Liver (tissue), 9 donors: ENCODE results near the gene TMEM63A. TPM values are rescaled to one million over a fixed set of nuclear protein-coding genes. Genes with fewer than 3 reads are reported as not detected.

Experiments used
- DNase-seq: peaks from one replicate; pipeline ENCODE4 v3.0.0-alpha.2; 2017; ENCODE audit warnings: low spot score
- H3K27ac ChIP-seq, 2 donors: one replicate each; pipeline ENCODE4 v1.7.0; 2013; ENCODE audit warnings: inconsistent platforms in 2 of 2, low read length in 2 of 2, control low read depth in 1 of 2, low read depth in 1 of 2, mild to moderate bottlenecking in 1 of 2
- H3K27me3 ChIP-seq, 4 donors: one replicate each; pipeline versions ENCODE4 v1.6.1 to v1.7.0; 2013; ENCODE audit warnings: low read length in 3 of 4, inconsistent platforms in 1 of 4, mild to moderate bottlenecking in 1 of 4, moderate library complexity in 1 of 4; ENCODE audit not compliant: control insufficient read depth in 4 of 4, insufficient read depth in 4 of 4
- H3K36me3 ChIP-seq, 4 donors: one replicate each; pipeline versions ENCODE4 v1.6.1 to v1.7.0; 2013; ENCODE audit warnings: low read length in 3 of 4, mild to moderate bottlenecking in 3 of 4, low read depth in 1 of 4, moderate library complexity in 1 of 4; ENCODE audit not compliant: control insufficient read depth in 4 of 4, insufficient read depth in 3 of 4
- H3K4me1 ChIP-seq, 4 donors: one replicate each; pipeline versions ENCODE4 v1.6.1 to v1.7.0; 2013; ENCODE audit warnings: low read length in 3 of 4, mild to moderate bottlenecking in 3 of 4, moderate library complexity in 1 of 4; ENCODE audit not compliant: control insufficient read depth in 4 of 4, insufficient read depth in 4 of 4
- H3K4me3 ChIP-seq, 3 donors: one replicate each; pipeline versions ENCODE4 v1.6.1 to v1.7.0; 2013; ENCODE audit warnings: low read length in 3 of 3, control low read depth in 1 of 3, low read depth in 1 of 3, mild to moderate bottlenecking in 1 of 3
- H3K9ac ChIP-seq, 2 donors: one replicate each; pipeline ENCODE4 v1.7.0; 2013; ENCODE audit warnings: low read length in 2 of 2, mild to moderate bottlenecking in 2 of 2, moderate library complexity in 2 of 2, control low read depth in 1 of 2, low read depth in 1 of 2
- H3K9me3 ChIP-seq, 4 donors: one replicate each; pipeline versions ENCODE4 v1.6.1 to v1.7.0; 2013; ENCODE audit warnings: low read length in 3 of 4; ENCODE audit not compliant: control insufficient read depth in 4 of 4
- EGR1 ChIP-seq, 2 donors: IDR thresholded peaks; 2 replicates each; pipeline ENCODE4 v1.6.1; 2016 to 2018; ENCODE audit warnings: antibody characterized with exemption in 2 of 2, low read depth in 2 of 2
- FOXA1 ChIP-seq: IDR thresholded peaks from 2 replicates; pipeline ENCODE4 v1.6.1; 2016; ENCODE audit warnings: antibody characterized with exemption
- FOXA2 ChIP-seq: IDR thresholded peaks from 2 replicates; pipeline ENCODE4 v1.6.1; 2016; ENCODE audit warnings: antibody characterized with exemption
- GABPA ChIP-seq, 2 donors: IDR thresholded peaks in 1 of 2; conservative IDR thresholded peaks in 1 of 2; 2 replicates each; pipeline ENCODE4 v1.6.1; 2016; ENCODE audit warnings: antibody characterized with exemption in 2 of 2, mild to moderate bottlenecking in 1 of 2, moderate library complexity in 1 of 2
- HNF4A ChIP-seq, 2 donors: conservative IDR thresholded peaks; 2 replicates each; pipeline ENCODE4 v1.6.1; 2016; ENCODE audit warnings: antibody characterized with exemption in 2 of 2, mild to moderate bottlenecking in 2 of 2
- HNF4G ChIP-seq: IDR thresholded peaks from 2 replicates; pipeline ENCODE4 v1.6.1; 2016; ENCODE audit warnings: antibody characterized with exemption
- JUND ChIP-seq, 2 donors: IDR thresholded peaks; 2 replicates each; pipeline ENCODE4 v1.6.1; 2016; ENCODE audit warnings: antibody characterized with exemption in 2 of 2
- MAX ChIP-seq: IDR thresholded peaks from 2 replicates; pipeline ENCODE4 v1.6.1; 2016; ENCODE audit warnings: antibody characterized with exemption
- NR2F2 ChIP-seq: IDR thresholded peaks from 2 replicates; pipeline ENCODE4 v1.6.1; 2016; ENCODE audit warnings: antibody characterized with exemption
- RAD21 ChIP-seq, 2 donors: IDR thresholded peaks; 2 replicates each; pipeline ENCODE4 v1.6.1; 2016; ENCODE audit warnings: antibody characterized with exemption in 2 of 2, mild to moderate bottlenecking in 2 of 2
- REST ChIP-seq: IDR thresholded peaks from 2 replicates; pipeline ENCODE4 v1.6.1; 2016; ENCODE audit warnings: antibody characterized with exemption, mild to moderate bottlenecking
- RXRA ChIP-seq, 2 donors: IDR thresholded peaks; 2 replicates each; pipeline ENCODE4 v1.6.1; 2017 to 2018; ENCODE audit warnings: antibody characterized with exemption in 2 of 2, mild to moderate bottlenecking in 1 of 2
- SP1 ChIP-seq: IDR thresholded peaks from 2 replicates; pipeline ENCODE4 v1.6.1; 2018; ENCODE audit warnings: antibody characterized with exemption, mild to moderate bottlenecking
- TAF1 ChIP-seq: conservative IDR thresholded peaks from 2 replicates; pipeline ENCODE4 v1.6.1; 2016; ENCODE audit warnings: antibody characterized with exemption, mild to moderate bottlenecking
- YY1 ChIP-seq: IDR thresholded peaks from 2 replicates; pipeline ENCODE4 v1.6.1; 2016; ENCODE audit warnings: antibody characterized with exemption, mild to moderate bottlenecking
- ZBTB33 ChIP-seq: IDR thresholded peaks from 2 replicates; pipeline ENCODE4 v1.6.1; 2016; ENCODE audit warnings: antibody characterized with exemption
- WGBS: extraction: QIAGEN DNeasy Blood & Tissue Kit; methylation state at CpG from one replicate; pipeline ENCODE4 v1.1.7; 2013; 5-methylcytosine and 5-hydroxymethylcytosine counted together
- polyA plus RNA-seq, 2 donors: library from polyadenylated mRNA; stranded (reverse) in 1 of 2; unstranded in 1 of 2; fragments of 200-250 nt in 1 of 2; fragments of >200 nt in 1 of 2; fragmentation: Nextera tagmentation in 1 of 2; extraction: Ambion mirVana in 1 of 2; gene quantifications; one replicate each; pipeline versions ENCODE4 v1.2.1 to v1.2.3, GENCODE V29; 2013 to 2015
- total RNA-seq, 2 donors: library from RNA; depleted of rRNA; stranded (reverse); fragments of >200 nt; gene quantifications; one replicate each; pipeline ENCODE4 v1.2.3, GENCODE V29; 2014
- TF ChIP-seq, protein P1 (sequence below): fragments of 150-350 bp; IDR thresholded peaks from 2 replicates; pipeline ENCODE4 v1.5.1; 2017; ENCODE audit warnings: improper control_type of control experiment, low read depth, low read length; ENCODE audit not compliant: missing input control
- TF ChIP-seq, protein P2 (sequence below): IDR thresholded peaks from 2 replicates; pipeline ENCODE4 v1.6.1; 2016; ENCODE audit warnings: antibody characterized with exemption
- donor health status: healthy.
- donor health status: healthy.
- donor health status: healthy.
- donor health status: healthy.
- donor health status: healthy.

TMEM63A gene
- total and polyA plus RNA-seq, 4 donors: 9.6 to 54.0 (median 11.6) TPM

GRCh38 chr1:225899044-225899925, 17.1 kb upstream of the TMEM63A start:
- H3K9ac ChIP-seq: no peak overlapping the region
- peaks cover 2 to 10% (median 6%) of the 10 kb centered on the region in 4 donors for H3K4me1 ChIP-seq
- no peaks in the 10 kb centered on the region for H3K36me3 ChIP-seq
- 74% methylated on average over 4 of the region's 4 CpGs for WGBS
- no peak for DNase-seq
- no peak overlapping the region for H3K4me3 ChIP-seq
- no peak overlapping the region for H3K27ac ChIP-seq
- no peaks in the 10 kb centered on the region for H3K9me3 ChIP-seq
- TF ChIP-seq GABPA (IDR thresholded peaks at IDR 0.05 in 1 of 2, conservative IDR thresholded peaks at IDR 0.05 in 1 of 2) (no peak), ZBTB33 (no peak), NR2F2 (peak; percentile 15), YY1 (no peak), SP1 (no peak), HNF4G (no peak)
- no peaks in the 10 kb centered on the region for H3K27me3 ChIP-seq

- Histone ChIP-seq H3K9ac (no peak overlapping the region), H3K4me1 (peaks cover 2 to 10% (median 6%) of the 10 kb centered on the region in 4 donors), H3K27me3 (no peaks in the 10 kb centered on the region), H3K4me3 (no peak overlapping the region), H3K36me3 (no peaks in the 10 kb centered on the region), H3K27ac (peak overlapping the region; percentile 19 to 72), H3K9me3 (no peaks in the 10 kb centered on the region)
- TF ChIP-seq RAD21 (IDR thresholded peaks at IDR 0.05) (no peak), TAF1 (no peak), FOXA2 (no peak), GABPA (IDR thresholded peaks at IDR 0.05 in 1 of 2, conservative IDR thresholded peaks at IDR 0.05 in 1 of 2) (no peak), ZBTB33 (no peak), HNF4A (conservative IDR thresholded peaks at IDR 0.05) (no peak), MAX (no peak), FOXA1 (no peak), JUND (IDR thresholded peaks at IDR 0.05) (no peak), REST (no peak), HNF4G (no peak), NR2F2 (no peak), YY1 (no peak), RXRA (IDR thresholded peaks at IDR 0.05) (no peak), SP1 (no peak), EGR1 (IDR thresholded peaks at IDR 0.05; ENCODE audit: low read depth in 2 of 2) (no peak)
- TF ChIP-seq, protein P1, sequence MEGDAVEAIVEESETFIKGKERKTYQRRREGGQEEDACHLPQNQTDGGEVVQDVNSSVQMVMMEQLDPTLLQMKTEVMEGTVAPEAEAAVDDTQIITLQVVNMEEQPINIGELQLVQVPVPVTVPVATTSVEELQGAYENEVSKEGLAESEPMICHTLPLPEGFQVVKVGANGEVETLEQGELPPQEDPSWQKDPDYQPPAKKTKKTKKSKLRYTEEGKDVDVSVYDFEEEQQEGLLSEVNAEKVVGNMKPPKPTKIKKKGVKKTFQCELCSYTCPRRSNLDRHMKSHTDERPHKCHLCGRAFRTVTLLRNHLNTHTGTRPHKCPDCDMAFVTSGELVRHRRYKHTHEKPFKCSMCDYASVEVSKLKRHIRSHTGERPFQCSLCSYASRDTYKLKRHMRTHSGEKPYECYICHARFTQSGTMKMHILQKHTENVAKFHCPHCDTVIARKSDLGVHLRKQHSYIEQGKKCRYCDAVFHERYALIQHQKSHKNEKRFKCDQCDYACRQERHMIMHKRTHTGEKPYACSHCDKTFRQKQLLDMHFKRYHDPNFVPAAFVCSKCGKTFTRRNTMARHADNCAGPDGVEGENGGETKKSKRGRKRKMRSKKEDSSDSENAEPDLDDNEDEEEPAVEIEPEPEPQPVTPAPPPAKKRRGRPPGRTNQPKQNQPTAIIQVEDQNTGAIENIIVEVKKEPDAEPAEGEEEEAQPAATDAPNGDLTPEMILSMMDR: no peak
- TF ChIP-seq, protein P2, sequence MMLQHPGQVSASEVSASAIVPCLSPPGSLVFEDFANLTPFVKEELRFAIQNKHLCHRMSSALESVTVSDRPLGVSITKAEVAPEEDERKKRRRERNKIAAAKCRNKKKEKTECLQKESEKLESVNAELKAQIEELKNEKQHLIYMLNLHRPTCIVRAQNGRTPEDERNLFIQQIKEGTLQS: no peak
- no peak for DNase-seq
- 91% methylated on average over 19 of the region's 19 CpGs for WGBS
Observed at GRCh38 chr1:225897595-225898514, 15.7 kb upstream of the TMEM63A start.
